ENCODE data around the gene BRWD1. TPM values are rescaled to one million over a fixed set of nuclear protein-coding genes. Genes with fewer than 3 reads are reported as not detected.

The BRWD1 gene
- total RNA-seq, 1 experiment from 2014 or later, result 36.0 TPM

- intact Hi-C loops (cut with micrococcal nuclease), result no loop called here
- H3K27me3 Mint-ChIP-seq (ENCODE audit: insufficient read depth, unreplicated experiment), result no peaks in the 10 kb centered on the region
- no peak for TF ChIP-seq CTCF (IDR thresholded peaks at IDR 0.05; ENCODE audit: unreplicated experiment)
- no peaks in the 10 kb centered on the region for H3K36me3 Mint-ChIP-seq (ENCODE audit: insufficient read depth, unreplicated experiment)
- no peaks in the 10 kb centered on the region for H3K9me3 Mint-ChIP-seq (ENCODE audit: unreplicated experiment)
- POLR2A ChIA-PET, result no interaction called here
- no peak overlapping the region for H3K4me3 Mint-ChIP-seq (ENCODE audit: unreplicated experiment)
- no peak overlapping the region for H3K27ac Mint-ChIP-seq (ENCODE audit: low read depth, unreplicated experiment)
- H3K4me1 Mint-ChIP-seq (ENCODE audit: insufficient read depth, unreplicated experiment), result no peaks in the 10 kb centered on the region
- CTCF ChIA-PET, result interaction anchor here (0.5 to 1.1 kb wide), 2 partner anchors 14 to 396 kb away, joined by 3 to 4 read pairs; no protein-coding TSS in a partner anchor
- no TSS peak for BruUV-seq (replicated peaks)
- DNase-seq (ENCODE audit: unreplicated experiment), result no peak
Observed at GRCh38 chr21:39152271-39152670, 161.2 kb downstream of the BRWD1 start.

GRCh38 chr21:39150877-39151276 is 162.6 kb downstream of the BRWD1 start:
- ChIA-PET POLR2A (no interaction called here), CTCF (interaction anchor here (0.7 to 2.0 kb wide), 3 partner anchors 13 to 419 kb away, joined by 3 to 8 read pairs (median 3); no protein-coding TSS in a partner anchor)
- no peak for TF ChIP-seq CTCF (IDR thresholded peaks at IDR 0.05; ENCODE audit: unreplicated experiment)
- no TSS peak for BruUV-seq (replicated peaks)
- intact Hi-C loops (cut with micrococcal nuclease), result no loop called here
- H3K9me3 Mint-ChIP-seq (ENCODE audit: unreplicated experiment), result no peaks in the 10 kb centered on the region
- DNase-seq (ENCODE audit: unreplicated experiment), result no peak
- no peak overlapping the region for H3K4me3 Mint-ChIP-seq (ENCODE audit: unreplicated experiment)
- H3K27ac Mint-ChIP-seq (ENCODE audit: low read depth, unreplicated experiment), result no peak overlapping the region
- H3K36me3 Mint-ChIP-seq (ENCODE audit: insufficient read depth, unreplicated experiment), result no peaks in the 10 kb centered on the region
- no peaks in the 10 kb centered on the region for H3K4me1 Mint-ChIP-seq (ENCODE audit: insufficient read depth, unreplicated experiment)
- H3K27me3 Mint-ChIP-seq (ENCODE audit: insufficient read depth, unreplicated experiment), result no peaks in the 10 kb centered on the region

DNA sequence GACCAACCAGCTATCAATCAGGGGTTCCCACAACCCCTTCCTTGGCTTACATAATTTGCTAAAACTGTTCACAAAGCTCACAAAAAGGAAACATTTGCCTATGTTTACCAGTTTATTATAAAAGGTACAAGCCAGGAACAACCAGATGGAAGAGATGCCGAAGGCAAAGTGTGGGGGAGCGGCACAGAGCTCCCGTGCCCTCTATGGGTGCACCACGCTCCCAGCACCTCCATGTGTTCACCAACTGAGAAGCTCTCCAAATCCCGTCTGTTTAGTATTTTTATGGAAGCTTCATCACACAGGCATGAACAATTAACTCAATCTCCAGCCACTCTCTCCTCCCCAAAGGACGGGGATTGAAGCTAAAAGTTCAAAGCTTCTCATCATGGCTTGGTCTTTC is 163.1 kb downstream of the BRWD1 start:
- H3K4me1 Mint-ChIP-seq (ENCODE audit: insufficient read depth, unreplicated experiment), result no peaks in the 10 kb centered on the region
- intact Hi-C loops (cut with micrococcal nuclease), result no loop called here
- no TSS peak for BruUV-seq (replicated peaks)
- no peak for DNase-seq (ENCODE audit: unreplicated experiment)
- ChIA-PET CTCF (interaction anchor here (0.6 to 2.0 kb wide), 4 partner anchors 12 to 1794 kb away, joined by 3 to 8 read pairs (median 3); no protein-coding TSS in a partner anchor), POLR2A (interaction anchor here (0.7 kb wide), 1 partner anchor 341 kb away, joined by 3 read pairs; no protein-coding TSS in a partner anchor)
- no peaks in the 10 kb centered on the region for H3K9me3 Mint-ChIP-seq (ENCODE audit: unreplicated experiment)
- H3K4me3 Mint-ChIP-seq (ENCODE audit: unreplicated experiment), result no peak overlapping the region
- H3K27ac Mint-ChIP-seq (ENCODE audit: low read depth, unreplicated experiment), result no peak overlapping the region
- H3K27me3 Mint-ChIP-seq (ENCODE audit: insufficient read depth, unreplicated experiment), result no peaks in the 10 kb centered on the region
- TF ChIP-seq CTCF (IDR thresholded peaks at IDR 0.05; ENCODE audit: unreplicated experiment), result no peak
- H3K36me3 Mint-ChIP-seq (ENCODE audit: insufficient read depth, unreplicated experiment), result no peaks in the 10 kb centered on the region

DNA sequence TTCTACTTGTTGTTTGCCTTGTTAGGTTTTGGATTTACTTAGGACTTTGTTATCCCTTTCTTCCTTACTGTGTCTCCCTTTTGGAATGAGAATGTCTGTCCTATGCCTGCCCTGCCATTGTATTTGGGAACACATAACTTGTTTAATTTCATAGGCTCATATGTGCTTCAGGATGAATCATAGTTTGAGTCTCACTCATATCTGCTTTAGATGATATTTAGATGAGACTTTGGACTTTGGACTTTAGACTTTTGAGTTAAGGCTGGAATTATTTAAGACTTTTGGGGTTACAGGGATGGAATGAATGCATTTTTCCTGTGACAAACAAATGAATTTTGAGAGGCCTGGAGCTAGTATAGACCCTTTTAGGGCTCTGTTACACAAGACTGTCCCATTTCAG is 163.6 kb downstream of the BRWD1 start:
- no peak for DNase-seq (ENCODE audit: unreplicated experiment)
- Mint-ChIP-seq H3K9me3 (ENCODE audit: unreplicated experiment) (no peaks in the 10 kb centered on the region), H3K4me3 (ENCODE audit: unreplicated experiment) (no peak overlapping the region), H3K4me1 (ENCODE audit: insufficient read depth, unreplicated experiment) (no peaks in the 10 kb centered on the region), H3K27ac (ENCODE audit: low read depth, unreplicated experiment) (no peak overlapping the region), H3K36me3 (ENCODE audit: insufficient read depth, unreplicated experiment) (no peaks in the 10 kb centered on the region), H3K27me3 (ENCODE audit: insufficient read depth, unreplicated experiment) (no peaks in the 10 kb centered on the region)
- CTCF ChIA-PET, result interaction anchor here (0.6 to 2.0 kb wide), 3 partner anchors 12 to 1793 kb away, joined by 3 to 8 read pairs (median 3); no protein-coding TSS in a partner anchor
- POLR2A ChIA-PET, result interaction anchor here (0.7 kb wide), 1 partner anchor 340 kb away, joined by 3 read pairs; no protein-coding TSS in a partner anchor
- no peak for TF ChIP-seq CTCF (IDR thresholded peaks at IDR 0.05; ENCODE audit: unreplicated experiment)
- intact Hi-C loops (cut with micrococcal nuclease), result no loop called here
- no TSS peak for BruUV-seq (replicated peaks)

All from MCF 10A (cell line).